Keratinocyte (primary cell): Measurements from ENCODE around the gene IQSEC3. TPM values are rescaled to one million over a fixed set of nuclear protein-coding genes. Genes with fewer than 3 reads are reported as not detected.

ENCODE experiments used
- DNase-seq: peaks from one replicate; pipeline ENCODE4 v3.0.0-alpha.2; 2011; ENCODE audit warnings: low read depth, missing footprints, low spot score
- FAIRE-seq: peaks from 2 replicates; lab custom pipeline; 2011; peaks lifted over from hg19 to GRCh38; lab: Jason Lieb, UNC
- H2AFZ ChIP-seq: 2 replicates; pipeline ENCODE4 v1.6.0; 2012; ENCODE audit warnings: low read length, control low read depth, inconsistent platforms; ENCODE audit not compliant: control insufficient read depth
- H3K27ac ChIP-seq: 2 replicates; pipeline ENCODE4 v1.5.1; 2011; ENCODE audit warnings: low read length; ENCODE audit not compliant: control insufficient read depth, insufficient read depth
- H3K27me3 ChIP-seq: 3 replicates; pipeline ENCODE4 v1.6.0; 2011; ENCODE audit warnings: low read length; ENCODE audit not compliant: control insufficient read depth, insufficient read depth; ENCODE audit errors: extremely low read depth
- H3K36me3 ChIP-seq, 2 experiments: 2 replicates in 1 of 2; 3 replicates in 1 of 2; pipeline ENCODE4 v1.5.1; 2011; ENCODE audit warnings: low read length in 2 of 2, mild to moderate bottlenecking in 1 of 2; ENCODE audit not compliant: control insufficient read depth in 2 of 2, insufficient read depth in 2 of 2; ENCODE audit errors: extremely low read depth in 1 of 2
- H3K4me1 ChIP-seq: 3 replicates; pipeline ENCODE4 v1.5.1; 2011; ENCODE audit warnings: low read length; ENCODE audit not compliant: control insufficient read depth, insufficient read depth; ENCODE audit errors: extremely low read depth
- H3K4me2 ChIP-seq: 3 replicates; pipeline ENCODE4 v1.6.0; 2011; ENCODE audit warnings: low read depth, low read length; ENCODE audit not compliant: control insufficient read depth, insufficient read depth; ENCODE audit errors: extremely low read depth
- H3K4me3 ChIP-seq, 3 experiments: fragments of 200-600 bp in 1 of 3; sonication (generic) in 1 of 3; 2 replicates in 2 of 3; 3 replicates in 1 of 3; pipeline ENCODE4 v1.5.1; 2011 to 2016; ENCODE audit warnings: low read length in 3 of 3, mild to moderate bottlenecking in 3 of 3, control low read depth in 2 of 3, inconsistent platforms in 1 of 3, low read depth in 1 of 3, mixed read lengths in 1 of 3, mixed run types in 1 of 3, moderate library complexity in 1 of 3; ENCODE audit not compliant: control insufficient read depth in 2 of 3, insufficient read depth in 2 of 3; ENCODE audit errors: extremely low read depth in 1 of 3
- H3K79me2 ChIP-seq: 2 replicates; pipeline ENCODE4 v1.6.0; 2012; ENCODE audit warnings: low read length; ENCODE audit not compliant: control insufficient read depth, insufficient read depth
- H3K9ac ChIP-seq: 3 replicates; pipeline ENCODE4 v1.6.0; 2011; ENCODE audit warnings: low read length; ENCODE audit not compliant: control insufficient read depth, insufficient read depth; ENCODE audit errors: extremely low read depth
- H3K9me1 ChIP-seq: 3 replicates; pipeline ENCODE4 v1.6.0; 2011; ENCODE audit warnings: low read length; ENCODE audit not compliant: control insufficient read depth, insufficient read depth; ENCODE audit errors: extremely low read depth
- H3K9me3 ChIP-seq: 2 replicates; pipeline ENCODE4 v1.5.1; 2012; ENCODE audit warnings: low read depth, low read length; ENCODE audit not compliant: control insufficient read depth
- H4K20me1 ChIP-seq: 3 replicates; pipeline ENCODE4 v1.6.0; 2011; ENCODE audit warnings: low read length; ENCODE audit not compliant: control insufficient read depth, insufficient read depth; ENCODE audit errors: extremely low read depth
- CTCF ChIP-seq, 3 experiments: IDR thresholded peaks in 1 of 3; conservative IDR thresholded peaks in 1 of 3; optimal IDR thresholded peaks in 1 of 3; 2 replicates in 2 of 3; 3 replicates in 1 of 3; pipeline versions ENCODE3 to v1.5.1; 2011; ENCODE audit warnings: low read length in 3 of 3, mild to moderate bottlenecking in 3 of 3, moderate library complexity in 2 of 3, control low read depth in 1 of 3, inconsistent platforms in 1 of 3; ENCODE audit not compliant: insufficient read depth in 2 of 3; ENCODE audit errors: extremely low read depth in 1 of 3
- EZH2 ChIP-seq: IDR thresholded peaks from one replicate; pipeline ENCODE4 v1.6.1; 2012; ENCODE audit warnings: inconsistent platforms, mild to moderate bottlenecking, low read length, moderate library complexity
- dilution Hi-C: fragments of 300-500 bp; cut with MboI; formaldehyde crosslinking; loops from one replicate; pipeline ENCODE4 v1.7.0; 2020; ENCODE audit warnings: low sequenced_read_pairs; ENCODE audit not compliant: extremely low pct_ligation_motif_present
- polyA plus RNA-seq, 5 experiments: library from polyadenylated mRNA; depleted of rRNA in 3 of 5; stranded (reverse) in 3 of 5; stranded (forward) in 1 of 5; unstranded in 1 of 5; fragments of >200 nt; gene quantifications; 1 replicate in 1 of 5; 2 replicates in 3 of 5; 3 replicates in 1 of 5; pipeline versions ENCODE4 v1.2.1 to v1.2.3, GENCODE V29; 2011 to 2012; ENCODE audit warnings: missing spikeins in 2 of 5, low read depth in 1 of 5, low replicate concordance in 1 of 5

Gene IQSEC3
- polyA plus RNA-seq, 1 donor (not counting 4 experiments of a cell fraction or from before 2014, with no cell fraction given): not detected

DNA sequence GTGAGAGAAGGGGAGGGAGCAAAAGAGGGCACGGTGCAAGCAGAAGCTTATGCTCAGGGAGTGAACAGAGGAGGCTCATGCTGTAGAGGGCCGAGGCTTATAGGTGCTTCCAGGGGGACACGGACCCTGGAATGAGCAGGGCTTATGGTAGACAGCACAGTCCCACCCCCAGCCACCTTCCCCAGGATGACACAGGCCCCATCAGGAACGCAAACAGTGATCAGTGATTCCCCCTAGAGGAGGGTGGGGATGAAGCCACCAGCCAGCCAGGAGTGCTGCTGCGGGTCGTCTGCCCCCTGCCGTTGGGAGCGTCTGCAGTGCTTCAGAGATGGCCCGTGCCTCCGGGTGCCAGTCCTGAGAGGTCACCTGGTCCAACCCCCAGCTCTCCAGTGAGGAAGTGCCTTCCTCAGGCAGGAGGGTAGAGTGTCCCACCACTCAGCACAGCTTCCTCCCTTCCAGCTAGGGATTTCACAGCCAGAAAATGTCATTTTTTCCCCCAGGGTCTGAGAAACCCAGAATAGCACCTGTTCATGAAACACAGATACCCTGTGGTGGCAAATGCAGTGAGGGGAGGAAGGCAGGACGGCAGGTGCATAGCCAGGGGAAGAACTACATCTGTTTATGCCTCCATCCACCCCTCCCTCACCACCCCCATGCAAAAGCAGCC, 86.6 kb downstream of the IQSEC3 start:
- Histone ChIP-seq H3K4me3 (no peak overlapping the region), H3K27me3 (no peaks in the 10 kb centered on the region), H3K27ac (no peak overlapping the region), H3K9me3 (no peaks in the 10 kb centered on the region), H3K9me1 (no peaks in the 10 kb centered on the region), H3K9ac (no peak overlapping the region), H3K79me2 (no peaks in the 10 kb centered on the region), H4K20me1 (no peaks in the 10 kb centered on the region), H3K4me1 (peaks cover 11% of the 10 kb centered on the region), H3K36me3 (no peaks in the 10 kb centered on the region), H3K4me2 (no peak overlapping the region), H2AFZ (no peak overlapping the region)
- dilution Hi-C loops: no loop called here
- TF ChIP-seq CTCF (optimal IDR thresholded peaks at IDR 0.05 in 1 of 3, IDR thresholded peaks at IDR 0.05 in 1 of 3, conservative IDR thresholded peaks at IDR 0.05 in 1 of 3; ENCODE audit: extremely low read depth in 1 of 3, insufficient read depth in 2 of 3, low read length in 3 of 3): peak; percentile 65 to 87 (median 84)
- TF ChIP-seq EZH2: no peak
- FAIRE-seq: no peak
- no peak for DNase-seq

DNA sequence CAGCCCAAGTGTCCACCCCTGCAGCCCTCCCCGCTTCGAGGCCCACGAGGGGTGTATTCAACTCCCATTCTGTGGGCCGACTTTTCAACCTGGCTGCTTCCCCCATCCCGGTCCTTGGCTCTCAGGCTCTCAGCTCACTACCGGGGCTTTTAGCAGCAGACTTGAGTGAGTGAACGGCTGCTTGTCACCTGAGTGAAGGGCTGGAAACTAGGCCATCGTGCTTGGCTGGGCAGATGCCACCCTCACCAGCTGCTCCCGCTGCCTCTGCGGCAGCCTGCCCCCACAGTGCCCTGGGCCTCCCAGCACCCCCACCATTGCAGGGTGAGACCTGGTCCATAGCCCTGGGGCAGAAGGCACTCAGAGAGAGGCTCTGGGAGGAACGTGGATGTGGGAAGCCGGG, 87.5 kb downstream of the IQSEC3 start:
- Histone ChIP-seq H2AFZ (no peak overlapping the region), H3K4me2 (no peak overlapping the region), H3K27ac (no peak overlapping the region), H3K9me1 (no peaks in the 10 kb centered on the region), H3K9ac (no peak overlapping the region), H3K4me1 (peaks cover 9% of the 10 kb centered on the region), H3K36me3 (no peaks in the 10 kb centered on the region), H3K9me3 (no peaks in the 10 kb centered on the region), H3K79me2 (no peaks in the 10 kb centered on the region), H4K20me1 (no peaks in the 10 kb centered on the region), H3K4me3 (no peak overlapping the region), H3K27me3 (no peaks in the 10 kb centered on the region)
- DNase-seq: no peak
- FAIRE-seq: no peak
- dilution Hi-C loops: no loop called here
- TF ChIP-seq EZH2: no peak
- TF ChIP-seq CTCF (optimal IDR thresholded peaks at IDR 0.05 in 1 of 3, IDR thresholded peaks at IDR 0.05 in 1 of 3, conservative IDR thresholded peaks at IDR 0.05 in 1 of 3; ENCODE audit: extremely low read depth in 1 of 3, insufficient read depth in 2 of 3, low read length in 3 of 3): no peak
